GM19240 (cell line): ENCODE results near the gene DPP8.
"Not testable (repeated sequence)": the region's sequence is repeated elsewhere in the genome, so short reads cannot be mapped to it uniquely, and the experiment has no call there.

Experiments
- DNase-seq: peaks from one replicate; pipeline ENCODE4 v3.0.0; 2011; ENCODE audit warnings: low spot score; ENCODE audit not compliant: insufficient read length

DPP8 gene

DNA sequence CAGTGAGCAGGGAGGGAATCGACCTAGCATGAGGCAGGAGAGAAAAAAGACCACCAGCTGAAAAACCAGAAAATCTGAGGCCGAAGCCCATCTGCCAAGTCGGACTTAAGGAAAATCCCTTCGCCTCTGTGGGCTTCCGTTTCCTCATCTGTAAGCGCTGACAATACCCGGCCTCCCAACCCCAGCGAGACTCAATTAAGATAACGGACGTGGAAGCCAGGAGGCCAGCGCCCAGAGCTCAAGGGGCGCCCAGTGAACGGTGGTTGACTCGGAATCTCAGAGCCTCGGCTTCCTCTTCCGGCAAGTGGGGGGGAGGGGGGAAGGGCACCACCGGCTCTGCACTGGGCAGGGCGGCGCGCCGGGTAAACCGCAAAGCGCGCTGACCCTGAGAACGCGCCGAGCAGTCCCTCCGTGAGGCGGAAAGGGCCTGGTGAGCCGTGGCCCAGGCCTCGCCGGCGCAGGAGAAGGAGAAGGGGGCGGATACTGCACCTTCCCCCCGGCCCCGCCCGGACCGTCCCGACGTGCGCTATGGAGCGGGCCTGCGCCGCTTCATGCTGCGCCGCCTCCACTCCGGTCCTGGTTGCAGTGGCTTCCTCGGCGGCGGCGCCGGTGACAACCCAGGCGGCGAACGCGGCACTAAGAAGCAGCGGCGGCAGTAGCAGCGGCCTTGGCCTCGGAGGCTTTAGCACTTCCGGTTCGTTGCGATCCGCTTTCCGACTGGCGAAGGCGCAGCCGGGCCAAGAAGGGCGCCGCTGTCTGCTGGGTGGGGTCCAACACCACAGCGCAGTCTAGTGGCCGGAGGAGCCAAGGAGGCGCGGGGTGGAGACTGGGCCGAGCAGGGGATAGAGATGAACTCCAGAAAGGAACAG, at the start of gene DPP8:
Gene DPP8, minus strand, starts transcription at position 693 of the 869 bp plus-strand sequence. CDS start 5,136 bp downstream, outside the sequence.
- peak; percentile 81 for DNase-seq

- DNase-seq = no peak
Observed at GRCh38 chr15:65561934-65562333, 44.4 kb upstream of the DPP8 start.

- no peak for DNase-seq
Observed at GRCh38 chr15:65559941-65560340, 42.5 kb upstream of the DPP8 start.

GRCh38 chr15:65558997-65559760, 41.7 kb upstream of the DPP8 start:
- no peak for DNase-seq

DNA sequence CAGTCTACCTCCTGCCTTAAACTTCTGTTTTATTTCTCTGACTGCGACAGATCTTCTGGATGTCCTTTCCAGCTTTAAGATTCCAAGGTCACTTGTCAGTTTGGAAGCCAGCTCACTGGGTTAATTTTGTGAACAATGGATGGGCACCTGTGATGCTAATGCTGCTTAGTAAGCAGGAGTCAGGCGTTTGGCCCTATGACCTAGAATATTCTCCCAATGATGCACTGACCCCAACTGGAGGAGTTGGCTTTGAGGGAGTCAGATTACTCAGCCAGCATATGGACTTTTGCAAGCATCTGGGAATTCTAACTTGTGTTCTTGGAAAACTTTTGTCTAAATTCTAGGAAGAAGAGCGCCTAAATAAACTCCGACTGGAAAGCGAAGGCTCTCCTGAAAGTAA, 40.8 kb upstream of the DPP8 start:
- DNase-seq = no peak

DNA sequence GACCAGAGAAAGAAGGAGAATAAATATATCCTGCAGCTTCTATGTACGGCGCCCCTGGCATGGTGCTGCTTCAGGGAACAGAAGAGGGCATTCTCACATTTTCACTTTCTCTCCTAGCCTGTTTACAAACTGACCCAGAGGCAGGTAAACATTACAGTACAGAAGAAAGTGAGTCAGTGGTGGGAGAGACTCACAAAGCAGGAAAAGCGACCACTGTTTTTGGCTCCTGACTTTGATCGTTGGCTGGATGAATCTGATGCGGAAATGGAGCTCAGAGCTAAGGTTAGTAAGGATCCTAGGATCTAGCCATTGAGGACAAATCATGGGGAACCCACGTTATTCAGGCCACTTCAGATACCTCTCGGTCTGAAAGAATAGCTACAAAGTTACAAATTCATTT, 39.1 kb upstream of the DPP8 start:
- no peak for DNase-seq

DNA sequence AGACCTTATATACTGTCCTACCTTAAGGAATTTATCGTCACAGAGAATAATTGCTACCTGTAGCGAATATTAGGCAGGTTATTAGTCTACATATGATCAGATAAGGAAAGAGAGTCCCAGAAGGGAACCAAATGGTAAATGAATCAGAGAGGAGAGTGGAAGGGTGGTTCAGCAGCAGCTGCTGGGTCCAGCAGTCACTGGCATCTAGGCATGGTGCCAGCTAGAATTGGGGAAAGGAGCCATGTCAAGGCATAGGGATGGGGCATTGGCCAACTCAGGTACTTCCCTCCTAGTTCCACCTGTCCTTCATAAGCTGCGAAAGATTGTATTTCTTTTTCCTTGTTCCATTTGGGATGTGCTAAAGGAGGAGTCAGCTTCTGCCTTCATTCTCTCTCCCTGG, 36.2 kb upstream of the DPP8 start:
- DNase-seq = no peak

DNA sequence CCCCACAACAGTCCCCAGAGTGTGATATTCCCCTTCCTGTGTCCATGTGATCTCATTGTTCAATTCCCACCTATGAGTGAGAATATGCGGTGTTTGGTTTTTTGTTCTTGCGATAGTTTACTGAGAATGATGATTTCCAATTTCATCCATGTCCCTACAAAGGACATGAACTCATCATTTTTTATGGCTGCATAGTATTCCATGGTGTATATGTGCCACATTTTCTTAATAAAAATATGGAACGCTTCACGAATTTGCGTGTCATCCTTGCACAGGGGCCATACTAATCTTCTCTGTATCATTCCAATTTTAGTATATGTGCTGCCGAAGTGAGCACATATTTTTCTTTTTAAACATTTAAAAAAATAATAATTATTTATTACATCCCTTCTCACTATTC, 35.4 kb upstream of the DPP8 start:
- not testable (repeated sequence) for DNase-seq

GRCh38 chr15:65551183-65551582, 33.7 kb upstream of the DPP8 start:
- no peak for DNase-seq

DNA sequence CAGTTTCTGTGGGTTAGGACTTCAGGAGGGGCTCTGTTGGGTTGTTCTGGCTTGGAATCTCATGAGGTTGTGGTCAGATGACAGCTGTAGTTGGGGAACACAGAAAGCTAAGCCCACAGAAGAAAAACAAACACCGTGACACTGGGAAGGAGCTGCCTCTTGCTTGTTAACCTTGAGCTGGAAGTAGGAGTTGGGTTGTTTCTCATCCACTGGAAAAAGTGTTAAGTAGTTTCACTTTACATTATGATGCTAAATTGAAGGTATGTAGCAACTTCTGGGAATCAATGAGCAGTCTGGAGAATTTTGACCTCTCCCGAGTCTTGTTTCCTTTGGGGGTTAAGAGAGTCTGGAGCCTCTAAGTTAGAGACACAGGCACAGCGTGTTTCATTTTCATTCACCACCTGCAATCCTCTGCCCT, 33.2 kb upstream of the DPP8 start:
- DNase-seq = no peak

- not testable (repeated sequence) for DNase-seq
Observed at GRCh38 chr15:65549288-65549687, 31.8 kb upstream of the DPP8 start.

GRCh38 chr15:65547841-65548240, 30.4 kb upstream of the DPP8 start:
- DNase-seq = no peak

DNA sequence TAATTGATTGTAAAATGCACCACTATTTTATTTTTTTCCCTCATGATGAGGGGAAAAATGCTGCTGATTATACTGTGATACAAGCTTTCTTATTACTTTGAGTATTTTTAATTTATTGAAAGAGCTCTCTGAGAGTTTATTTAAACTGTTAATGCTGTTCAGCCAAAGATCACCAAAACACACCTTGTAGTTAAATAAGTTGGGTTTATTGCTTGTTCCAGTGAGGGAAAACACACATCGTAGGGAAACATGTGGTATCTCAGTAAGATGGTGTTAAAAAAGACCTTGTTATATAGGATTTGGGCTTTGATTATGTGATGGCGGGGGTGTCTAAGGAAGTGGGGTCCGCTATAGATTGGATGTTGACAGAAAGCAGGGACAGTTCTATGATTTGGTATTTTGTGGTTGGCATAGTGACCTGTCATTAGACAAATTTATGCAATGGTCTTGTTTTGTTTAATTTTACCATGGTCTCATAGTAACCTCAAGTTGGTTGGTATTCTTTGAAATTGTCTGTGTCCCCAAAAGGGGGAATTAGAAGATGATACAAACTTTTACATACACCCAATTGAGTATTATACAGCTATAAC, 23.8 kb upstream of the DPP8 start:
- DNase-seq = no peak

DNA sequence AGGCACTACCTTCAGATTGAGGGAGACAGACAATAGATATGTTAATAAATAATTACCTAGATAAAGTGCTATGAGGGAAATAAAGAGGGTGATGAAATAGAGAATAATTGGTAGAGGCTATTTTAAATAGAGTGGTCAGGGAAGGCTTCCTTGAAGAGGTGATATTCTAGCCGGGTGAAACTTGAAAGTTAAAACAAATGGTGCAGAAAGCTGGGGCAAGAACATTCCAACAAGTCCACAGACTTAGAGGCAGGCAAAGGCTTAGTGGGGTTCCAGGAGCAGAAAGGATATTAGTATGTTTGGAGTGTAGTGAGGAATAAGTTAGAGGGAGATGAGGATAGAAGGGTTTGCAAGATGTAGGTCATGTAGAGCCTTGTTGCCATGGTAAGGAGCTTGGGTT, 22.8 kb upstream of the DPP8 start:
- no peak for DNase-seq

DNA sequence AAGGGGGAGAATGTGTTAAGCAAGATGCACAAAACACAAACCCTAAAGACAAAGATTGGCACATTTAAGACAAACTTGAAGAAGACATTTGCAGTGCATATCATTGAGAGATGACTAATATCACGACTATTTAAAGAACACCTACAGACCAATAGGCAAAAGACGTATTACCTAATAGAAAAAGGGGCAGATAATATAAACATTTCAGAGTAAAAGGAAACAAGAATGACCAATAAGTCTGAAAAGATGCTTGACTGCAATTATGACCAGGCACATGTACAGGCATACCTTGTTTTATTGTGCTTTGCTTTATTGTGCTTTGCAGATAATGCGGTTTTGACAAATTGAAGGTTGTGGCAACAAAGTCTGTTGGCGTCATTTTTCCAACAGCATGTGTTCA, 17.7 kb upstream of the DPP8 start:
- DNase-seq = no peak

- DNase-seq = no peak
Observed at GRCh38 chr15:65533057-65533756, 15.7 kb upstream of the DPP8 start.

- DNase-seq = no peak
Observed at GRCh38 chr15:65532738-65533051, 15.2 kb upstream of the DPP8 start.

DNA sequence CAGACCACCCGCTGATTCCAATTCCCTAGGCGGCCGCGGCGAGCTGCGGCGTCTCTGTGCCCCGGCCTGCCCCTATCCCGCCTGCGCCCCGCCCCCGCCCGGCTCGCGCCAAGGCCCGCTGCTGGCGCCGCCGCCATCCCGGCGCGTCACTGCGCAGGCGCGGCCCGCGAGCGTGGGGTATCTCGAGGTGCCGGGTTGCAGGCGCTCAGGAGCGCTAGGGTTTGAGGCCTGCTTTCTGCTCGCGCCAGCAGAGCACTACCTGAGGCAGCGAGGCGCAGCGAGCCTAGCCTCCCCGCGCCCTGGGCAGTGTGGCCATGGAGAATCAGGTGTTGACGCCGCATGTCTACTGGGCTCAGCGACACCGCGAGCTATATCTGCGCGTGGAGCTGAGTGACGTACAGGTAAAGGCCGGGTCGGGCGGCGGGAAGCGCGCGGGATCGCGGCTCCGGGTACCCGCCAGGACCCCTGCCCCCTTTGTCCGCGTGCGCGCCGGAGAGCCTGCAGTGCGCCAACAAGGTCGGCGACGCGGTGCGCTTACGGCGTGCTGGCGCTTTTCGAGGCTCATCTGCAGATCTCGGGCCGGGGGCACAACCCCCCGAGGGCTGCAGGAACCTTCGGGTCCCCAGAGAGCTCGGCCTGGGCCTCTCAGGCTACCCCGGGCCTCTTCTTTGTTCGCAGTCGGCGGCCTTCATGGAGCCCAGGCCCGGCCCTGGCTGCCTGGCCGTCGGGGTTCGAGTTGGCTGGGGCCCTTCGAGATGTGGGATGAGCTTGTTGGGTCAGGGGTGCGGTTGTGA, 13.0 kb upstream of the DPP8 start, which contains the start of gene HACD3:
Gene HACD3, plus strand, starts transcription at position 146 of the 794 bp plus-strand sequence. Its CDS starts 169 bp downstream, at position 315.
- peak; percentile 83 for DNase-seq

- DNase-seq = no peak
Observed at GRCh38 chr15:65529762-65530317, 12.4 kb upstream of the DPP8 start.

DNA sequence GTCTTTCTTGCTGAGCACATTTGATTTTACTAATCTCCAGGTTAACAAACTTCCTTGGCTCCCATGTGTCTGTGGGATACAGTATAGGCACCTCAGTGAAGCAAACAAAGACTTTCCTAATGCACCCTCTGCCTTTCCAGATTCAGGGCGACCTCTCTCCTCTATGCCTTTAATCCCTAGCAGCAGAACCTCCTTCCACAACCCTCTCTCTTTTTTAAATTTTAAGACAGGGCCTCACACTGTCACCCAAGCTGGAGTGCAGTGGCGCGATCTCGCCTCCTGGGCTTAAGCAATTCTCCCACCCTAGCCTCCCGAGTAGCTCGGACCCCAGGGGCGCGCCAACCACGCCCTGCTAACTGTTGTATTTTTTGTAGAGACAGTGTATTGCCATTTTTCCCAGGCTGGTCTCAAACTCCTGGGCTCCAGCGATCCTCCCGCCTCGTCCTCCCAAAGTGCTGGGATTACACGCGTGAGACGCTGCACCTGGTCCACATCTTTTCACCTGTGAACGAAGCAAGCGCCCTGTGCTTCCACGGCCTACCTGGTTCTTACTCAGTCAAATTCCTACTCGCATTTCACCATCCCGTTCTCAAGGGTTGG, 11.1 kb upstream of the DPP8 start:
- DNase-seq = no peak
